ENCODE data around the gene FAS.

FAS gene

DNA sequence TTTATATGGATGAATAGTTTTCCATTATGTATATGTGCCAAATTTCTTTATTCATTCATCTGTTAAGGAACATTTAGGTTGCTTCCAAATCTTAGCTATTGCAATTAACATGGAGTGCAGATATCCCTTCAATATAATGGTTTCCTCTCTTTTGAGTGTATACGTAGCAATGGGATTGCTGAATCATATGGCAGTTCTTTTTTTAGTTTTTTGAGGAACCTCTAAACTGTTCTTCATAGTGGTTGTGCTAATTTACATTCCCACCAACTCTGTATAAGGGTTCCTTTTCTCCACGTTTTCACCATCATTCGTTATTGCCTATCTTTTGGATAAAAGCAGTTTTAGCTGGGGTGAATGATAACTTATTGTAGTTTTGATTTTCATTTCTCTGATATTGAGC lies 46.5 kb downstream of the FAS start:
- no peak for DNase-seq (ENCODE audit: low spot score)
- in situ Hi-C loops (cut with MboI; ENCODE audit: low sequenced_read_pairs, unreplicated experiment): no loop called here
- TF ChIP-seq, protein P1, sequence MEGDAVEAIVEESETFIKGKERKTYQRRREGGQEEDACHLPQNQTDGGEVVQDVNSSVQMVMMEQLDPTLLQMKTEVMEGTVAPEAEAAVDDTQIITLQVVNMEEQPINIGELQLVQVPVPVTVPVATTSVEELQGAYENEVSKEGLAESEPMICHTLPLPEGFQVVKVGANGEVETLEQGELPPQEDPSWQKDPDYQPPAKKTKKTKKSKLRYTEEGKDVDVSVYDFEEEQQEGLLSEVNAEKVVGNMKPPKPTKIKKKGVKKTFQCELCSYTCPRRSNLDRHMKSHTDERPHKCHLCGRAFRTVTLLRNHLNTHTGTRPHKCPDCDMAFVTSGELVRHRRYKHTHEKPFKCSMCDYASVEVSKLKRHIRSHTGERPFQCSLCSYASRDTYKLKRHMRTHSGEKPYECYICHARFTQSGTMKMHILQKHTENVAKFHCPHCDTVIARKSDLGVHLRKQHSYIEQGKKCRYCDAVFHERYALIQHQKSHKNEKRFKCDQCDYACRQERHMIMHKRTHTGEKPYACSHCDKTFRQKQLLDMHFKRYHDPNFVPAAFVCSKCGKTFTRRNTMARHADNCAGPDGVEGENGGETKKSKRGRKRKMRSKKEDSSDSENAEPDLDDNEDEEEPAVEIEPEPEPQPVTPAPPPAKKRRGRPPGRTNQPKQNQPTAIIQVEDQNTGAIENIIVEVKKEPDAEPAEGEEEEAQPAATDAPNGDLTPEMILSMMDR (IDR thresholded peaks at IDR 0.05; ENCODE audit: borderline replicate concordance, control extremely low read depth, extremely low read depth, insufficient read depth, missing control alignments): no peak

DNA sequence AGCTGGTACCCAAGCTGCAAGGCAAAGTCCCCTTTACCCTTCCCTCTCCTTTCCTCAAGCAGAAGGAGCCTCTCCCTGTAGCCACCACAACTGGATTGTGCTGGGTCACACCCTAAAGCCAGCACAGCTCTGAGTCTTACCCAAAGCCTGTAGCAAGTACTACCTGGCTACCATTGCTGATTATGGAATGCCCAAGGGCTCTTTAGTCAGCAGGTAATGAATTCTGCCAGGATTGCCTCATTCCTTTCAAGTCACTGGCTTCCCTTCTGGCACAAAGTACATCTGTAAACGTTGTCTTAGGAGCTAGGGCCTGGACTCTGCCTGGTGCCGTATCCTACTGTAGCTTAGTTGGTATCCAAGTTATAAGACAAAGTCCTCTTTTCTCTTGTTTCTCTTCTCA lies 52.0 kb downstream of the FAS start:
- in situ Hi-C loops (cut with MboI; ENCODE audit: low sequenced_read_pairs, unreplicated experiment): no loop called here
- DNase-seq (ENCODE audit: low spot score): no peak
- TF ChIP-seq, protein P1 (IDR thresholded peaks at IDR 0.05; ENCODE audit: borderline replicate concordance, control extremely low read depth, extremely low read depth, insufficient read depth, missing control alignments): no peak

DNA sequence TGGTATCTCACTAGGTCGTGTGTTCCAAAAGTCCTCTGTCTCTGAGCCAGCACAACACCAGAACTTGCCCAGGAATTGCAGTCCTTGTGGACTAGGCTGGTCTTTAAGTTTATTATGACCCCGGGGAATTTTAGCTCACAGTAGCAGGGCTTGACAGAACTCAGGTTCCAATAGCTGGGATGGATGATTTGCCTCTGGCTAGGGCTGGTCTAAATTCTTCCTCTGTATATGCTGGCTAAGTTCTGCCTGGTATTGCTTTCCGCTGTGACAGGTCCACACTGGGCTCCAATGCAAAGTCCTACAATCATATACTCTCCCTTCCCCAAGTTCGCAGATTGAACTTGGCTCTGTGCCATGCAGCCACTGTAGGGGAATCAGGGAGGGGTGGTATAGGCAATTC lies 52.5 kb downstream of the FAS start:
- no peak for DNase-seq (ENCODE audit: low spot score)
- in situ Hi-C loops (cut with MboI; ENCODE audit: low sequenced_read_pairs, unreplicated experiment): no loop called here
- TF ChIP-seq, protein P1 (IDR thresholded peaks at IDR 0.05; ENCODE audit: borderline replicate concordance, control extremely low read depth, extremely low read depth, insufficient read depth, missing control alignments): no peak

DNA sequence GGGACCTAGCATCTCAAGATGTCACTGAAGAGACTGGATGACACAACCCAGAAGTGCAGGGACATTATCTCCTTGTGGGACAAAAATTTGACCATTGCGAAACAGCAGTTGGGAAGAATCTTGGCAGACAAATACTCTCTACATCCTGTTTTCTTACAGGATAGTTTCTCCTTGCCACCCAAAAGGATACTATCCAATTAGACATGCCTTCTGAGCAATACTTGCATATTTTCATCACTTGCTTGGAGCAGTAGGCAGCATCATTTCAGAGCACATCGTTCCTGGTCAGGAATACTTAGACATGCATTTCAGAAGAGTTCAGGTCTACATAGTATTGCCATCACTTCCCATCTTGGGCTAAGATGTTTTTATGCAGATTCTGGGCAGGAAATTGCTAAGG lies 56.8 kb downstream of the FAS start:
- no peak for DNase-seq (ENCODE audit: low spot score)
- TF ChIP-seq, protein P1 (IDR thresholded peaks at IDR 0.05; ENCODE audit: borderline replicate concordance, control extremely low read depth, extremely low read depth, insufficient read depth, missing control alignments): no peak
- in situ Hi-C loops (cut with MboI; ENCODE audit: low sequenced_read_pairs, unreplicated experiment): no loop called here

DNA sequence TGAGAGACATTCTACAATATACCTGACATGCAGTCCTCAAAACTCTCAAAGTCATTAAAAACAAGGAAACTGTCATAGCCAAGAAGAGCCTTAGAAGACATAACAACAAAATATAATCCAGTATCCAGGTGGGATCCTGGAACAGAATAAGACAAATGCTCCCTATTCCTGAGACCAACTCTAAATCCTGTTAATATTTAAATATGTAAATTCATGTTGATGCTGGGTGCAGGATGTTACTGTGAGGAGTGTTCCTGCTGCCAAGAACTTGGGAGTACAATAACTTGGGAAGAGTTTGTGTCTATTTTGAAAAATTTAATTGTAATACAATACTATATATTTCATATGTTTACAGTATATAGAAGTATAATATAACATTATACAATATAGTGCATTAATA lies 61.0 kb downstream of the FAS start:
- no peak for DNase-seq (ENCODE audit: low spot score)
- in situ Hi-C loops (cut with MboI; ENCODE audit: low sequenced_read_pairs, unreplicated experiment): no loop called here
- TF ChIP-seq, protein P1 (IDR thresholded peaks at IDR 0.05; ENCODE audit: borderline replicate concordance, control extremely low read depth, extremely low read depth, insufficient read depth, missing control alignments): no peak

DNA sequence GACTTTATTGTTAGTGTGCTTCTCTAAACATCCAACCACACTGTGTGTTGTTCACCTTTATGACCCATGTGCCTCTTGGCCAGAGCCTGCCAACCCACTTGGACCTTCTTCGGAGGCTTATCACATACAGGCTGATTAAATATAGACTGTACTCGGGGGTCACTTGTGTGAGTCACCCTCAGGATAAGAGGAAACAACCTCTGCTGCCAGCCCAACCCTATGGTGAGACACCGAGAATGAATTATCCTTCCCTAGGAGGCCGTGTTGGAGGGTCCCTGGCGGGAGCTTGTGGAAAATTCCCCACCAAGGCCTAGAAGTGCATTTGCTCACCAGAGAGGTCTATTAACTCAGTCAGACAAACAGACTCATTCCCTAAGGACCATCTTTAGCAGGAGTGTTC lies 63.0 kb downstream of the FAS start:
- in situ Hi-C loops (cut with MboI; ENCODE audit: low sequenced_read_pairs, unreplicated experiment): no loop called here
- TF ChIP-seq, protein P1 (IDR thresholded peaks at IDR 0.05; ENCODE audit: borderline replicate concordance, control extremely low read depth, extremely low read depth, insufficient read depth, missing control alignments): no peak
- no peak for DNase-seq (ENCODE audit: low spot score)

DNA sequence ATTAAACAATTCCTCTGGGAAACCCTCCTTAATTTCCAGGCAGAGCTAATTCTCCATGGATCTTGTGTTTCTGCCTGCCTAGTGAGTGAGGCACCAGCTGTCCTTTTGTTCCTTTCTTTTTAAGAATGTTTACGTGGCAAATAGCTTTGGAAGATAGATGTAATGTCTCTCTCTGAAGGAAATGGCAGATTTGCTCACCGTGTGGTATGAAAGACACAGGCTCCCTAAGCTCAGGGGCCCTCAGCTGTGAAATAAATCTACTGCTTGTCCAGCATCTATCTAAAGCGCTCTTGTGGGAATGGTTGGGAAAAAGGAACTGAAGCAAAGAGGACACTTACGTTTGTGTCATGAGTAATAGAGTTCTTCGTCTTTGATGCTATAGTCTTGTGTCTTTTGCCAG lies 64.6 kb downstream of the FAS start:
- in situ Hi-C loops (cut with MboI; ENCODE audit: low sequenced_read_pairs, unreplicated experiment): no loop called here
- TF ChIP-seq, protein P1 (IDR thresholded peaks at IDR 0.05; ENCODE audit: borderline replicate concordance, control extremely low read depth, extremely low read depth, insufficient read depth, missing control alignments): no peak
- DNase-seq (ENCODE audit: low spot score): no peak
